IPS-18a (cell line): ENCODE data around the gene C4BPA.

ENCODE experiments used
- H3K27ac ChIP-seq: one replicate; pipeline ENCODE4 v1.5.1; 2013; ENCODE audit warnings: low read length
- H3K27me3 ChIP-seq: one replicate; pipeline ENCODE4 v1.6.1; 2013; ENCODE audit warnings: mild to moderate bottlenecking, low read length; ENCODE audit not compliant: control insufficient read depth, insufficient read depth
- H3K36me3 ChIP-seq: one replicate; pipeline ENCODE4 v1.6.1; 2013; ENCODE audit warnings: low read depth, low read length; ENCODE audit not compliant: control insufficient read depth
- H3K4me1 ChIP-seq: one replicate; pipeline ENCODE4 v1.6.1; 2013; ENCODE audit warnings: low read depth, low read length; ENCODE audit not compliant: control insufficient read depth
- H3K4me3 ChIP-seq: one replicate; pipeline ENCODE4 v1.5.1; 2013; ENCODE audit warnings: low read length
- H3K9ac ChIP-seq: one replicate; pipeline ENCODE4 v1.6.1; 2013; ENCODE audit warnings: mild to moderate bottlenecking, low read length, moderate library complexity
- H3K9me3 ChIP-seq: one replicate; pipeline ENCODE4 v1.6.1; 2013; ENCODE audit warnings: low read depth, low read length; ENCODE audit not compliant: control insufficient read depth

The C4BPA gene

GRCh38 chr1:207103892-207104373 lies at the start of gene C4BPA:
Gene C4BPA (plus strand): TSS chr1:207104233. CDS start chr1:207113026, 8,793 bp downstream.
- H3K4me1 ChIP-seq: peaks cover 3% of the 10 kb centered on the region
- no peak within 1 kb of the TSS for H3K4me3 ChIP-seq
- no peak within 1 kb of the TSS for H3K27ac ChIP-seq
- H3K36me3 ChIP-seq: no peaks in the 10 kb centered on the region
- H3K27me3 ChIP-seq: no peaks in the 10 kb centered on the region
- no peaks in the 10 kb centered on the region for H3K9me3 ChIP-seq
- no peak within 1 kb of the TSS for H3K9ac ChIP-seq

GRCh38 chr1:207054491-207054890 lies 49.5 kb upstream of the C4BPA start:
- Histone ChIP-seq H3K4me3 (no peak overlapping the region), H3K27ac (no peak overlapping the region), H3K36me3 (peaks cover under 1% of the 10 kb centered on the region), H3K9me3 (no peaks in the 10 kb centered on the region), H3K4me1 (peaks cover 14% of the 10 kb centered on the region), H3K27me3 (no peaks in the 10 kb centered on the region), H3K9ac (no peak overlapping the region)

- Histone ChIP-seq H3K9me3 (no peaks in the 10 kb centered on the region), H3K36me3 (no peaks in the 10 kb centered on the region), H3K4me3 (no peak overlapping the region), H3K9ac (no peak overlapping the region), H3K27me3 (no peaks in the 10 kb centered on the region), H3K4me1 (peaks cover 10% of the 10 kb centered on the region), H3K27ac (no peak overlapping the region)
Measured at GRCh38 chr1:207055386-207056001, 48.5 kb upstream of the C4BPA start.

- H3K9me3 ChIP-seq: no peaks in the 10 kb centered on the region
- H3K4me1 ChIP-seq: peaks cover 5% of the 10 kb centered on the region
- H3K9ac ChIP-seq: no peak overlapping the region
- no peak overlapping the region for H3K4me3 ChIP-seq
- H3K27ac ChIP-seq: no peak overlapping the region
- no peaks in the 10 kb centered on the region for H3K27me3 ChIP-seq
- no peaks in the 10 kb centered on the region for H3K36me3 ChIP-seq
Measured at GRCh38 chr1:207056673-207057072, 47.4 kb upstream of the C4BPA start.

GRCh38 chr1:207058252-207058651 lies 45.8 kb upstream of the C4BPA start:
- Histone ChIP-seq H3K27ac (no peak overlapping the region), H3K36me3 (peaks cover 15% of the 10 kb centered on the region), H3K9me3 (no peaks in the 10 kb centered on the region), H3K4me3 (no peak overlapping the region), H3K27me3 (no peaks in the 10 kb centered on the region), H3K9ac (no peak overlapping the region), H3K4me1 (peaks cover 5% of the 10 kb centered on the region)

- H3K9ac ChIP-seq: no peak overlapping the region
- no peak overlapping the region for H3K27ac ChIP-seq
- H3K9me3 ChIP-seq: no peaks in the 10 kb centered on the region
- peaks cover 22% of the 10 kb centered on the region for H3K36me3 ChIP-seq
- peaks cover 5% of the 10 kb centered on the region for H3K4me1 ChIP-seq
- H3K4me3 ChIP-seq: no peak overlapping the region
- no peaks in the 10 kb centered on the region for H3K27me3 ChIP-seq
Measured at GRCh38 chr1:207058878-207059867, 44.9 kb upstream of the C4BPA start.

- no peak overlapping the region for H3K4me3 ChIP-seq
- H3K9me3 ChIP-seq: no peaks in the 10 kb centered on the region
- no peaks in the 10 kb centered on the region for H3K27me3 ChIP-seq
- peaks cover 23% of the 10 kb centered on the region for H3K36me3 ChIP-seq
- H3K4me1 ChIP-seq: peaks cover 5% of the 10 kb centered on the region
- H3K27ac ChIP-seq: no peak overlapping the region
- H3K9ac ChIP-seq: no peak overlapping the region
Measured at GRCh38 chr1:207059881-207060280, 44.2 kb upstream of the C4BPA start.

- H3K4me1 ChIP-seq: peaks cover 5% of the 10 kb centered on the region
- no peak overlapping the region for H3K27ac ChIP-seq
- H3K9ac ChIP-seq: no peak overlapping the region
- no peaks in the 10 kb centered on the region for H3K27me3 ChIP-seq
- H3K9me3 ChIP-seq: no peaks in the 10 kb centered on the region
- H3K4me3 ChIP-seq: no peak overlapping the region
- H3K36me3 ChIP-seq: peaks cover 26% of the 10 kb centered on the region
Measured at GRCh38 chr1:207060596-207060995, 43.4 kb upstream of the C4BPA start.

- no peaks in the 10 kb centered on the region for H3K9me3 ChIP-seq
- H3K36me3 ChIP-seq: peaks cover 26% of the 10 kb centered on the region
- H3K4me1 ChIP-seq: peaks cover 5% of the 10 kb centered on the region
- no peak overlapping the region for H3K27ac ChIP-seq
- H3K9ac ChIP-seq: no peak overlapping the region
- H3K4me3 ChIP-seq: no peak overlapping the region
- no peaks in the 10 kb centered on the region for H3K27me3 ChIP-seq
Measured at GRCh38 chr1:207062058-207062457, 42.0 kb upstream of the C4BPA start.

GRCh38 chr1:207063014-207063413 lies 41.0 kb upstream of the C4BPA start:
- no peak overlapping the region for H3K27ac ChIP-seq
- no peak overlapping the region for H3K4me3 ChIP-seq
- no peaks in the 10 kb centered on the region for H3K9me3 ChIP-seq
- H3K4me1 ChIP-seq: peaks cover 5% of the 10 kb centered on the region
- H3K9ac ChIP-seq: no peak overlapping the region
- H3K36me3 ChIP-seq: peaks cover 33% of the 10 kb centered on the region
- no peaks in the 10 kb centered on the region for H3K27me3 ChIP-seq

GRCh38 chr1:207064561-207064960 lies 39.5 kb upstream of the C4BPA start:
- Histone ChIP-seq H3K36me3 (peaks cover 34% of the 10 kb centered on the region), H3K4me3 (no peak overlapping the region), H3K4me1 (no peaks in the 10 kb centered on the region), H3K27ac (no peak overlapping the region), H3K9me3 (no peaks in the 10 kb centered on the region), H3K27me3 (no peaks in the 10 kb centered on the region), H3K9ac (no peak overlapping the region)
